ENCODE data around the gene MOV10. TPM values are rescaled to one million over a fixed set of nuclear protein-coding genes. Genes with fewer than 3 reads are reported as not detected.
"Not testable (repeated sequence)": the region's sequence is repeated elsewhere in the genome, so short reads cannot be mapped to it uniquely, and the experiment has no call there.

The MOV10 gene
- total RNA-seq, 1 donor from 2014 or later: 40.8 TPM

DNA sequence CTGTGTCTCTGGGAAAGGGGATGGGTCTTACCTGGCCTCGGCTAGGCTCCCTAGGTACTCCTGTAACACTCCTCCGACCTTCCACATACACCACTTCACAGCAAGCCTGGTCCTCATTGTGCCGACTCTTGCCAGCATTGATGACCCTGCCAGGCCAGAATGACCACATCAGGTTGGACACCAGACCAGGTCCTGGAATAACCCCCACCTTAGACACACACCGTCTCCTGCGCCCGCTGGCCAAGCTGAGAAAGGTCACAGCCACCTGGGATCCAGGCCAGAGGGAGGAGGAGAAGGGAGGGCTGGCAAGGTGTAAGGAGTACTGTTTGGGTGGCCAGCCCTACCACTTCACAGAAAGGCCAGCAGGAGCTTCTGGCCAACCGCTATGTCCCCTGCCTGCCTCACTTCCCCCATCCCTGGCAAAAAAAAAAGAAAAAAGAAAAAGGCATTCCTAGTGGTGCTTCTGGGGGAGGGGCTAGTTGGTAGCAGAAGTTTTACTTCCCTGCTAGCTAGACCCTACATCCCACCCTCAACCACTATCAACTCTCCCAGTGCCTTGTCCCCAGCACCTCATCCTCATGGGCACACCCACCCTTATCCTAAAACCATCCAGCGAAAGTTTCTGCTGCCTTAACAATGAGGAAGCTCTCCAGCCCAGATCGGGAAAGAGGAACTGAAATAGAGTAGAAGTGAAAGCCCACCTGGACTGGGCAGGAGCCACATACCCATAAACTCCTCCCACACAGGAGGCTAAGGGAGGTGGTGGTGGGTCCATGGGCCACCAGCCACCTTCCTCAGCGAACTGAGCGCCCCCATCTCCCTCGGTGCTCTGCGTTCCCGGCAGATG lies 39.2 kb downstream of the MOV10 start:
- no peak for DNase-seq (ENCODE audit: low read depth, low spot score)

DNA sequence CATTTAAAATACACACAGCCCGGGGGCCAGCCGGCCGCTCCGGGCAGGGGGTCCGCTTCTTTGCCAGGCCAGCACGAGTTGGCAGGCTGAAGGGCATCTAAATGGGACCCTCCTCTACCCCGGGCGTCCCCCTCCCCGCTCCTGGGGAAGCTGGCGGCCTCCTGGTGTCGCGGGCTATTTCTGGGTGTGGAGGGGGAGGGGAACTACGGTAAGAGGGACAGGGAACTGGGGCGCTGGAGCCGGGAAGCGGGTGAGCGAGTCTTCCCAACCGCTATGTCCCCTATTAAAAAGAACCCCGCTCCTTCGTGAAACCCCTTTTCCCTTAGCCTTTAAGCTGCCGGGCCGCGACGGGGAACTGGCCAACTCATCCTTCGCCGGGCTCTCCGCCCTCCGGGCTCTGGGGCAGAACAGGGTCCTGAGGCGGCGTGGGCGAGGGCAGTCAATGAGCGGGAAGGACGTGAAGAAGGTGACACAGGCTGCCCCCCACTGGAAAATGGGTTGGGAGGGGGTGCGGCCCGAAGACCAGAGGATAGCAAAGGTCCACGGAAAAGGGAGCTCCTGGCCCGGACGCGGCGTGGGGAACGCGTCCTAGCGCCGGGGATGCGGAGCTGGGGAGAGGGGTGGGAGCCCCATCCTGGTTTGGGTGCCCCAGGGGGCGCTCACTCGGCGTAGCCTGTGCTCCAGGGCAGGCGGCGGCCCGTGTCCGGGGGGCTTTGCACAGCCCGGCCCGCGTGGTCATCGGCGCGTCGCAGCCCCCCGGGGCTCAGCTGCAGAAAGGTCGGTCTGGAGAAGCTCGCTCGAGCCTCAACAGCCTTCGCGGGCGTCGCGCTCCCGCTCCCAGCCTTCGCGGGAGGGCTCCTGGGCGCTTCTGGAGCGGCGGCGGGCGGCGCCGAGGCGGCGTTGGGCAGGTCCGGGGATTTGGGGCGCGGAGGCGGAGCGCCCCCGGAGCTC lies 40.1 kb downstream of the MOV10 start:
- no peak for DNase-seq (ENCODE audit: low read depth, low spot score)

DNA sequence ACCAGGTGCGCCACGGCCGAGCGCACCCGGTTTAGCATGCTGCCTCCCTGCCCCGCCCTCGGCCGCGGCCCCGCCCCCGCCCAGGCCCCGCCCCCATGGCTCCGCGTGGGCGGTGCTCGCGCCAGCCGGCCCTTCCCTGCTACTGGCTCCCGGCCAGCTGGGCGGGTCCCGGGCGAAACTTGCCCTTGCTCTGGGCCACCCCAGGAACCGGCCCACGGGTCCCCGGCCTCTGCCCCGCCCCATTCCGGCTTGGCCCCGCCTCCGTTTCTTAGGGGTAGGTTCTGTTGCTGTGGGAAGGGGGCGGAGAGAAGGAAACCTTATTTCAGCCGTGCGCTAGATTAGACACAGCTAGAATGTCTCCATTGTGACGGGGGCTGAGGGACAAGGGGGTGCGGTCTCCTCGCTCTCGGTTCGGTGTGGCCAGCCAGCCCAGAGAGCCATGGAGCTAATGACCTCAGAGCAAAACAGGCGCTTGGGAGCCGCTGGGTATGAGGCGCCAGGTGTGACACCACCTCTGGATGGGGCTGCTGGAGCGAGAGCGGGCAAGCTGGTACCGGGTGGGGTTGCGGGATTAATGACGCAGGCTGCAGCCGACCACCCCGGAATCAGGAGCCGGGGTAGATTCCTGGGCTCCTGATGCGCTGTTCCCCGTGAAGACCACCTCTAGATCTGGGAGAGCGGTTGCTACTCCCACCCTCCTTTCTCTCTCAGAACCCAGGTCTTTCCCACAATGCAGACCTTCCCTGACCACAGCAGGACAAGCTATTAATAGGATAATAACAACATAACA lies 41.0 kb downstream of the MOV10 start, which contains the start of gene PPM1J:
Gene PPM1J (minus strand): TSS at position 69 of the 790 bp plus-strand sequence. CDS start 31 bp downstream, at position 38.
- peak; percentile 76 for DNase-seq (ENCODE audit: low read depth, low spot score)

DNA sequence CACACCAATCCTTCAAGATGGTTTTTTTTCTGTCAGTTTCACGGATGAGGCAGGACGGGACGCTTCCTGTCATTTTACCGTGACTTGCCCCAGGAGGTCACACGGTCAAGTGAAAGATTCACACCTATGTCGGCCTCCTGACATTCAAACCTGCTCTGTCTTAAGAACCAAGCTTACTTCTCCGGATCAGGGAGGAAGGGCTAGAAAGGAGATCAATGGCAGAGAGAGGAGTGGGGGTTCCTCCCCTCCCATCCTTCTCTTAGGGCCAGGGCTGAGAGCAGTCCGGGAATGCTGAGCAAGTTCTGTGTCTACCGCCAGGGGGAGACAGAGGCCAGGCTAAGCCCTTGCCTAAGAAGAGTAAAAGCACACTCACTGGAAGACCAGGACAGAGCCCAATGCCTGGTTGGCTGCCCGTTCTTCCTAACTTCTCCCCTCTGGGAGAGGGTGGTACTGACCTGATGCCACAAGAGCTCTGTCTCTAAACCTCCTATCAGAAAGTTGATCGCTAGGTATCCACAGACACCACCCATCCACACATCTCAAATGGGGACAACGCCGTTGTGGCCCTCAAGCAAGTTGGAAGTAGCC lies 41.8 kb downstream of the MOV10 start:
- peak; percentile 83 for DNase-seq (ENCODE audit: low read depth, low spot score)

DNA sequence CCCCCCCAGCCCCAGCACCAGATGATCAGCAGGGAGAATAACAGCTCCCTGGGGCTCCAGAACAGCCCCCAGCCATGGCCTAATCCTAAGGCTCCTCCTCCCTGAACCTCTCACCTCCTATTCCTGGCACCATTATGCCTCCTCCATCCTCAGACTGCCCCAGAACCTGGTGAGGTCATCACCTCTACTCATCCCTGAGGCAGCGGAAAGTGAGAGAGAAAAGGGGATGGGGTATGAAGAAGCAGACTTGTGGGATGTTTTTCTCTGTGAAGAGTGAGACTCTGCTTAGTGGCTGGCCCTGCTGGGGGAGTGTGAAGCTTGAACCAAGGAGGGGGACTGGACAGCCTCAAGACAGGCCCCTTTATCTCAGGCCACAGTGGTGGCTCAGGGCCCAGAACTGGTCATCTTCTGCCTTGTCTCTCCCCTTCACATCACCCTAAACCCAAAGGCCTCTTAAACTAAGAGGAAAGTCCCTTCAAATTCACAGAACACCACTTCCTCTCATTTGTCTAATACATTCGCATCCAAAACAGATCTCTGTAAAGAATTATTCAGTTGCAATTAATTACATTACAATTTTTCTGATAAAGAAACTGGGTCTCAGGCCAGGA lies 42.9 kb downstream of the MOV10 start:
- DNase-seq (ENCODE audit: low read depth, low spot score): no peak

DNA sequence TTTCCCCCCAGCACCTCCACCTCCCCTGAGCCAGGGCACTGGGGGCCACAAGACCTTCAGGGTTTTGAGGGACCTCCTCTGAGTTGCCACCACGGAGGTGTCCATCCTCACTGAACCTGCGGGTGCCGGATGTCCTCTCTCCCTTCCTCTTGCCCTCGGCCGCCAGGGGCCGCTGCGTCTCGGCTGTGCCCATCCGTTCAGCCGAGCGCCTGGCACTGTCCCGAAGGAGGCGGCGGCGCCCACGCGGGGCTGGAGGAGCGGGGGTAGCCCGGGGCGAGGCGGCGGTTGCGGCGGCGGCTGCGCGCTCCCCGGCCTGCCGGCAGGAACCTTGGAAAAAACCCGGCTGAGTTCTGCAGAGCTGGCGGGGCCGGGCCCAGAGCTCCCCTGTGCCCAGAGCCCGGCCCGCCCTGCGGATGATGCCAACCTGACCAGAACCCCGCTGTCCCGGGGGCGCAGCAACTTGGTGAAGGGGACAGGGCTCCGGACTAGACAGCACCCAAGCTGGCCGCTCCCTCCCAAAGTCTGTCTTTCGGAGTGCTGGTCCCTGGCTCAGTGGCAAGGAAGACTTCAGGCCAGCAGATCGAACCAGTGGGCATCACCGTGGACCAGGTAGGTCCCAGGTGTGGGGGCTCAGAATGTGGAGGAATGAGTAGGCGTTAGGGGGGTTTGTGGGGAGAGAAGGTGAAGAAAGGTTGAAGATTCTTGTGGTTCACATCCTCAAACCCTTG lies 44.4 kb downstream of the MOV10 start:
- DNase-seq (ENCODE audit: low read depth, low spot score): no peak

DNA sequence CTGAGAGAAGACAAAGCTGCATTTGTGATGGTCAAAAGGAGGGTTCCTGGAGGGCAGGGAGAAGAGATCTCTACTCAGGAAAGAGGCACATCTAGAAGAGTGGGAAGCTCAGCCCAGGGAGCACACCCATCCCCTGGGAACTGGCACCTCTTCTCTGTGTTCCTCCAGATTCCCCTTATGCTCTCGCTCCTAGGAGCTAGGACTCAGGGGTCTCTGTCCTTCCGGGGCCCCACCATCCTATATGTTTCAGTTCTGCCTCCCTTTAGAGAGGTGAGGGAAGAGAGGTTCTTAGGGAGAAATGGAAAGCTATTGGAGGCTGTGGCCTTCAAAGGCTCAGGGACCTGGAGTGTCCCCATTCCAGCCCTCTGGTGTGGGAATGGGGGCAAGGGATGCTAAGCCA lies 45.2 kb downstream of the MOV10 start:
- no peak for DNase-seq (ENCODE audit: low read depth, low spot score)

DNA sequence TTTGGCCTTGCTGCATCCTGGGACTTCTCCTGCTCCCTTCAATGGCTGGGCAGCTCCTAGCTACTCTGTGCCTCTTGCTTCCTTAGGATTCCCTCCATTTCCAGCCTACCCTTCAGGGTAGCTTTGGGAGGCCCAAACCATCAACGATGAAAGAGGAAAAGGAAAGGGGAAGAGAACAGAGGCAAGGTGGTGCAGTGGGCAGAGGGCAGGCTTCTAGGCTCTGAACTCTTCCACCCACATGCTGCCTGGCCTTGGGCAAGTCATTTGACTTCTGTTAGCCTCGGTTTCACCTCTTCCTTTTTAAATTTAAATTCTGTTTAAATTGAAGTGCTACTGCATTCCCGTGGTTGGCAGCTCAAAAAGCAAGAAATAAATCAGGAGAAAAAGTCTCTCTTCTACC lies 46.3 kb downstream of the MOV10 start:
- no peak for DNase-seq (ENCODE audit: low read depth, low spot score)

DNA sequence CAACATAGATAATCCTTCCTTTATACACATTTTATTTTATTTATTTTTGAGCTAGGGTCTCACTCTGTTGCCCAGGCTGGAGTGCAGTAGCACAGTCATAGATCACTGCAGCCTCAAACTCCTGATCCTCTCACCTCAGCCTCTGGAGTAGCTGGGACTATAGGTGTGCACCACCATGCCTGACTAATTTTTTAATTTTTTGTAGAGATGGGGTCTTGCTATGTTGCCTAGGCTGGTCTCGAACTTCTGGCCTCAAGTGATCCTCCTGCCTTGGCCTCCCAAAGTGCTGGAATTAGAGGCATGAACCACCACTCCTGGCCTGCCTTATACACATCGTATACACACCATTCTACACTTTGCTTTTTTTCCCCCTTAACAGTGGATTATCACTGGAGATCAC lies 46.8 kb downstream of the MOV10 start:
- not testable (repeated sequence) for DNase-seq (ENCODE audit: low read depth, low spot score)

DNA sequence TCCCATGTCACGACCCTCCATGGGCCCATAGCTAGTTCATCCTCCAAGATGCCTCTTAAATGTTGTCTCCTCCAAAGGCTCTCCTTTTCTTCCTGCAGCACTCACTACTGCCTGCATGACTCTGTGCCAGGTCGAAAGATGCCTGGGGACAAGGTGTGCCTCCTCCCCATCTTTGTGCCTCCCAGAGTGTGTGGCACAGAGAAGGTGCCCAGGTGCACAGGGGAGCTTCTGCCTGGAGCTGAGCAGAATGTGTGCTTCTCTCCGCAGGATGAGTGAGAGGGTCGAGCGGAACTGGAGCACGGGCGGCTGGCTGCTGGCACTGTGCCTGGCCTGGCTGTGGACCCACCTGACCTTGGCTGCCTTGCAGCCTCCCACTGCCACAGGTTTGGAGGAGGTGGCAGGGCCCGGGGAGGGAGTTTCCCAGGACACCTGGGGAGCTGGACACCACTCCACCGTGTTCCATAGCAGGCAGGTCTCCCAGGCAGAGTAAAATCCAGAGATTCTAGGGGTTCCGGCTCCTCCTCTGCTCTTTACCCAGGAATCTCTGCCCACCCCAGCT lies 47.6 kb downstream of the MOV10 start:
- DNase-seq (ENCODE audit: low read depth, low spot score): no peak

DNA sequence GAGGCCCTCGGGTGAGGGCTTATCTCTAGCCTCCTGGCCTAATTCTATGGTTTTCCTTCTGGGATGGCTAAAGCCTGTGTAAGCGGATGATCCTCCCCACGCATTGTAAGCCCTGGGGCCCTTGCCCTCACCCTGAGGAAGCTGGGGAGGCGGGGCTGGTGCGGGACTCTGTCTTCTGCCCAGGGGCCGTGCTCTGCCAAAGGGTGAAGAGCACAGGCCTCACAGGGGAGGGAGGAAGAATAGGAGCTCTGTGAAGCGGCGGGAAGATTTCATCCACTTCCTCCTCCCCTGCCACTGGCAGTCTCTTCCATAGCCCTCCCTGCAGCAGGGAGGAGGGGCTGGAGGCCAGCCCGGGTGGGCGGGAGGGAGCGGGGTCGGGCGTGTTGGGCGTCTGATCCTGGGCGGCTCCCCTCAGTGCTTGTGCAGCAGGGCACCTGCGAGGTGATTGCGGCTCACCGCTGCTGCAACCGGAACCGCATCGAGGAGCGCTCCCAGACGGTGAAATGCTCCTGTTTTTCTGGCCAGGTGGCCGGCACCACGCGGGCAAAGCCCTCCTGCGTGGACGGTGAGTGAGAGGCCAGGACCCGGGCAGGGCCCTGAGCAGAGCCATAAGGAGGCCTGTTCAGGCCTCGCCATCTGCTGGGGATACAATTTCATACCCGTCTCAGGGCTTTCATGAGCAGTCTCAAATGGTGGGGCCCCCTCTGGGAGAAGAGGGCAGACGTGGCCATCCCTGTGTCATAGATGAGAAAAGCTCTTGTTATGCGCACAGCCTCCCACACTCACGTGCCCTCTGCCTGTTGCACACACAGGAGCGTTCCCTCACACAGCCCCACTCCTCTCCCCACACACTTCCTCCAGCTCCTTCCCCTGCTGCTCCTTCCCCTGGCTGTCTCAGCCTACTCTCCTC lies 48.4 kb downstream of the MOV10 start:
- DNase-seq (ENCODE audit: low read depth, low spot score): no peak

DNA sequence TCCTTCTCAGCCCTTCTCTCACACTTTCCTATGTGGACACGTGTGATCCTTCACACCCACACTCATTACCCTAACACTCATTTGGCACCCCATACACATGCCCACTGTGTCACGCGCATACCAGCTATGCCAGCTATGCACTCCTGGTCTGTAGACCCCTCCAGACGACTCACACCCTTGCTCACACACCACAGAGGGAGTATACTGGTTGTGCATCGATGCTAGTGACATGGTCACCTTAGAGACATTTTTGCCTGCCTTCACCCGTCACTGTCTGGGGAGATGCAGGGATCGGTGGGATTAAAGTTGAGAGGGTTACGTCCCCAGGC lies 49.0 kb downstream of the MOV10 start:
- no peak for DNase-seq (ENCODE audit: low read depth, low spot score)

DNA sequence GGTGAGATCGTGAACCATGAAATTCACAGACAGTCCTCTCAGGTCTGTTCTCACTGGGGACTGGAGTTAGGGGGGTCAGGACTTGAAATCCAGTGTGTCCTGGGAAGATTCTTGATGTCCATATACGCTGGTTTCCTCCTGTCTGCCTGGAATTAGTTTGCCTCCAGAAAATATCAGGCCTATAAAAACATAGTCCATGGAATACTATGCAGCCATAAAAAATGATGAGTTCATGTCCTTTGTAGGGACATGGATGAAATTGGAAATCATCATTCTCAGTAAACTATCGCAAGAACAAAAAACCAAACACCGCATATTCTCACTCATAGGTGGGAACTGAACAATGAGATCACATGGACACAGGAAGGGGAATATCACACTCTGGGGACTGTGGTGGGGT lies 49.8 kb downstream of the MOV10 start:
- not testable (repeated sequence) for DNase-seq (ENCODE audit: low read depth, low spot score)

DNA sequence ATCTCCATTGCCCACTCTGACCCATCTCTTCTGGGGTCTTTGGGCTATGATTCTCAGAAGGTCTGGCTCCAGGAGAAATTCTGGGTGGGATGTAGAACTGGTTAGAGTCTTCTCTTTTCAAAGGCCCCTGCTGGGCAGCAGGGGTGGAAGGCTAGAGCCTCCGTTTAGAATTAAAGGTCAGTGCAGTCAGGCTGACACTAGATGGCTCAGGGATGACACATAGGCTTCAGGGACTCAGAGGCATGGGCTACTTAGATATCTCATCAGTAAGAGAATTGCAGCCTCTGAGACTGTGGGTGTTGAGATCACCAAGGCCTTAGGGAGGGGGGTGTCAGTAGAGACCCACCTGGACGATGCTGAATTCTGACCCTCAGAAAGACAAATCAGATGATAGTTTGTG lies 53.3 kb downstream of the MOV10 start:
- no peak for DNase-seq (ENCODE audit: low read depth, low spot score)

DNA sequence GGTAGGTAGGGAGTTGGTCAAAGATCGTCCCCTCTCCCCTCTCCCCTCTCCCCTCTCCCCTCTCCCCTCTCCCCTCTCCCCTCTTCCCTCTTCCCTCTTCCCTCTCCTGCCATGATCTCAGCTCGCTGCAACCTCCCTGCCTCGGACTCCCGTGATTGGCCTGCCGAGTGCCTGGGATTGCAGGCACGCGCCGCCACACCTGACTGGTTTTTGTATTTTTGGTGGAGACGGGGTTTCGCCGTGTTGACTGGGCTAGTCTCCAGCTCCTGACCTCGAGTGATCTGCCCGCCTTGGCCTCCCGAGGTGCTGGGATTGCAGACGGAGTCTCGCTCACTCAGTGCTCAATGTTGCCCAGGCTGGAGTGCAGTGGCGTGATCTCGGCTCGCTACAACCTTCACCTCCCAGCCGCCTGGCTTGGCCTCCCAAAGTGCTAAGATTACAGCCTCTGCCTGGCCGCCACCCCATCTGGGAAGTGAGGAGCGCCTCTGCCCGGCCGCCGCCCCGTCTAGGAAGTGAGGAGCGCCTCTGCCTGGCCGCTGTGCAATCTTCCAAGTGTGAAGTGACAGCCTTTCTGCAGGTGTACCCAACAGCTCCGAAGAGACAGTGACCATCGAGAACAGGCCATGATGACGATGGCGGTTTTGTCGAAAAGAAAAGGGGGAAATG lies 54.0 kb downstream of the MOV10 start:
- DNase-seq (ENCODE audit: low read depth, low spot score): not testable (repeated sequence)

DNA sequence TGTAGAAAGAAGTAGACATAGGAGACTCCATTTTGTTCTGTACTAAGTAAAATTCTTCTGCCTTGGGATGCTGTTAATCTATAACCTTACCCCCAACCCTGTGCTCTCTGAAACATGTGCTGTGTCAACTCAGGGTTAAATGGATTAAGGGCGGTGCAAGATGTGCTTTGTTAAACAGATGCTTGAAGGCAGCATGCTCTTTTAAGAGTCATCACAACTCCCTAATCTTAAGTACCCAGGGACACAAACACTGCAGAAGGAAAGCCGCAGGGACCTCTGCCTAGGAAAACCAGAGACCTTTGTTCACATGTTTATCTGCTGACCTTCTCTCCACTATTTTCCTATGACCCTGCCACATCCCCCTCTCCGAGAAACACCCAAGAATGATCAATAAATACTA lies 54.6 kb downstream of the MOV10 start:
- DNase-seq (ENCODE audit: low read depth, low spot score): not testable (repeated sequence)

DNA sequence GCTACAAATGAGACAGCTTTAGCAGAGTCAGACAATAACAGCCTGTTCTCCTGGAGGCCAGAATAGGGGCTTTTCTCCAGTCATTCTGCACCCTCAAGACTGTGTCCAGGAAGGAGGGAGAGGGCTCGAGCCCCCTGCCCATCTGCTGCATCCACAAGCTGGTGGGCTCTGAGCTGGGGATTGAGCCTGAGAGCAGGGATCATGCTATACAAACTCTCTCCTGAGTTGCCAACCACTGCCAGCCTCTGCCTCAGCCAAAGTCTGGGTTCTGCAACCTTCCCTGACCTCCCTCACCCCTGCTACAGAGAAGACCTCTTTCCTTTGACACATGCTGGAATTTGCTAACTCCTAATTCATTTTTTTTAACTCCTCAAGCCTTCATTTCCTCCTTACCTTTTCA lies 55.5 kb downstream of the MOV10 start:
- DNase-seq (ENCODE audit: low read depth, low spot score): no peak

DNA sequence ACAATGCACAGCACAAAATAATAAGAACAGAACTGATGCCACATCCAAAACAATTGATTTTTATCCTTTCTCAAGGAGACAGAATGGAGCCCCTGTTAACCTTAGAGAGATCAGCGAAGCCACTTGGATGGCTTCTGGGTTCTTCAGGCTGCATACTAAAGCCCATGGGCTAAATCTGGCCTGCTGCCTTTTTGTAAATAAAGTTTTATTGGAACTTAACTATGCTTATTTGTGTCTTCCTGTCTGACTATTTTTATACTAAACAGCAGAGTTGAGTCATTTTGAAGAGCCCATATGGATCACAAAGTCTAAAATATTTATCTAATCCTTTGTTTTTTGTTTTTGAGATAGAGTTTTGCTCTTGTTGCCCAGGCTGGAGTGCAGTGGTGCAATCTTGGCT lies 57.0 kb downstream of the MOV10 start:
- DNase-seq (ENCODE audit: low read depth, low spot score): no peak
